Activated naive CD4-positive, alpha-beta T cell treated with anti-CD3 and anti-CD28 coated beads, Interleukin-2, amount 50 U/mL, for 16 hours (primary cell): Measurements from ENCODE around the gene IFNGR2.
"Not testable (repeated sequence)": the region's sequence is repeated elsewhere in the genome, so short reads cannot be mapped to it uniquely, and the experiment has no call there.

Source experiments
- DNase-seq: peaks from one replicate; pipeline ENCODE4 v3.0.0-alpha.2; 2020

IFNGR2 gene

DNA sequence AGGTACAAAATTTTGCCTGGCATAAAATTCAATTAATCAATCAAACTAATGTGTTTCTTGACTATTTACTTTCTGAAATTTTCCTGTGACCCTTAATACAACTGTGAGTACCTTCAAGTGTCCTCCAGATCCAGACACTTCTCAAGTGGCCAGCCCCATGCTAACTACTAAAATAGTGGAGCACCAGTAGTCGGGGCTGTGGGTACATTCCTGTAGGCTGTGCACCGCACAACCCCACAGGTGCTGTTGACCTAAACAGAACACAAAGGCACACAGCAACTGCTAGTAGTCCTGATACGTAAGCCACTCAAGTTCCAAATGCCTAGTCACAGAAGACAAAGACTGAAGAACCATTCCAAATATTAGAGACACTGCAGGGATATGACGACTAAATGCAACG lies 40.0 kb downstream of the IFNGR2 start:
- DNase-seq, result no peak

DNA sequence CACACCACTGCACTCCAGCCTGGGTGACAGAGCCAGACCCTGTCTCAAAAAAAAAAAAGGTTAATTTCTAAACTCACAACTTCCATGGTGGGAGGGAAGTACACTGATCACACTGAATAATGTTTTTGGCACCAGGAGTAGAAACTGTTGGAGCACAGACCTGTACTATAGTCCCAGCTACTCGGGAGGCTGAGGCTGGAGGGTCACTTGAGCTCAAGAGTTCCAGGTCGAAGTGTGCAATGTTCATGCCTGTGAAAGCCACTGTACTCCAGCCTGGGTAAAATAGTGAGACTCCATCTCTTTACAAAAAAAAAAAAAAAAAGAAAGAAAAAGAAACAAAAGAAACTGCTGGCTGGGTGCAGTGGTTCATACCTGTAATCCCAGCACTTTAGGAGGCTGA lies 41.3 kb downstream of the IFNGR2 start:
- DNase-seq, result no peak

DNA sequence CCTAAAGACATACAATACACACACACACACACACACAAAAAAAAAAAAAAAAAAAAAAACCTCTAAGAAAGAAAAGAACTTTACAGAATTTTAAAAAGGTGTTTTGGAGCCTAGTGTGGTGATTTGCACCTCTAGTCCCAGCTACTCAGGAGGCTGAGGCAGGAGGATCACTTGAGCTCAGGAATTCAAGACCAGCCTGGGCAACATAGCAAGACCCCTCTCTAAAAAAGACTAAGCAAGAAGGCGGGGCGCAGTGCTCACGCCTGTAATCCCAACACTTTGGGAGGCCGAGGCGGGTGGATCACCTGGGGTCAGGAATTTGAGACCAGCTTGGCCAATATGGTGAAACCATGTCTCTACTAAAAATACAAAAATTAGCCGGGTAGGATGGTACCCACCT lies 43.4 kb downstream of the IFNGR2 start:
- DNase-seq, result not testable (repeated sequence)

DNA sequence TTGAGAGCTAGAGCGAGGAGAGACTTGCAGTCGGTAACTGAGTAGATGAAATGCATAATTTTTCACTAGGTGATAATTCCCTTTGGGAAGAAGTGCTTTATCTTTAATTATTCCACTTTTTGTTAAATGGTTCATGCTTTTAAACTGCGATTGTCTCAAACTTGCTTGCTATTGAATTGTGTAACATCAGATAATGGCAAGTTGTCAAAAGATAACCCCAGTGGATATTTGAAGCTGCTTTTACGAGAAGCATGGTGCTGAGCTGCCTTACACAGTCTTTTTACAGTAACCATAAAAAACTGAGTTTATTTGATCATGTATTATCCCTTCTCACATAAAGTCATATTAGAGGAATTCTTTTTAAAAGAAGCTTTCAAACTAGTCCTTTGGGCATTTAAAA lies 46.4 kb downstream of the IFNGR2 start:
- no peak for DNase-seq

DNA sequence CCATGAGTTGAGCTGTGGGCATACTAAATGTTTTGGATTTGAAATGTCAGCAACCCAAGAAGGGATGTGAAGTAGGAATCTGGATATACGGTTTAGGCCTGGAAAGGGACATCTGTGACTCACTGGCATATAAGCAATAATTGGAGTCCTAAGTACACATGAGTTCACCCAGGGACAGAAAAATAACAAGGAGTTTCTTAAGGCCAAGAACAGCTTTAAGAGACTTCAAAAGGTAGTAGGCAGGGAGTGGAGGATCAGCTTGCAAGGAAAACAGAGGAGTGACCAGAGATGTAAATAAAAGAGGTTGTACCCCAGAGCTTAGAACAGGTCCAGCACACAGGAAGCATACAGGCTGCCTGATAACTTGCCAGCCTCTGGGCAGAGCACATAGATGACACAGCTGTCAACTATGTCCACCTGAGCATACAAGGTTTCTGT lies 48.4 kb downstream of the IFNGR2 start:
- no peak for DNase-seq

DNA sequence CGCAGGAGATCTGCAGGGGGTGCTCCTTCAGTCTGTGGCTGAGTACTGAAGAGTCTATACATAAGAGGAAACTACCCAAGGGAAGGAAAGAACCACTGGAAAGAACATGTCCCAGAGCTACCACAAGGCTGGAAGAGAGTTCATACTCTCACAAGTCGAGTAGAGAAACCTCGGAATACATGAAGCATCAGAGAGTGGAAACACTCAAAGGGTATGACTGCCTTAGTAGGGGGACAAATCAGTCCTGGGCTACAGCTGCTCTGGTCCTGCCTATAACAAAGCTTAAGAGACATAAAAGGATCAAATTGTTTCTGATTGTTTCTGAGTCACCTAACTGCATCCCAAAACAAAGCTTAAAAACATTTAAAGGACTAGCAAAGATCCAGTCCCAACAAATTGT lies 49.1 kb downstream of the IFNGR2 start:
- no peak for DNase-seq

DNA sequence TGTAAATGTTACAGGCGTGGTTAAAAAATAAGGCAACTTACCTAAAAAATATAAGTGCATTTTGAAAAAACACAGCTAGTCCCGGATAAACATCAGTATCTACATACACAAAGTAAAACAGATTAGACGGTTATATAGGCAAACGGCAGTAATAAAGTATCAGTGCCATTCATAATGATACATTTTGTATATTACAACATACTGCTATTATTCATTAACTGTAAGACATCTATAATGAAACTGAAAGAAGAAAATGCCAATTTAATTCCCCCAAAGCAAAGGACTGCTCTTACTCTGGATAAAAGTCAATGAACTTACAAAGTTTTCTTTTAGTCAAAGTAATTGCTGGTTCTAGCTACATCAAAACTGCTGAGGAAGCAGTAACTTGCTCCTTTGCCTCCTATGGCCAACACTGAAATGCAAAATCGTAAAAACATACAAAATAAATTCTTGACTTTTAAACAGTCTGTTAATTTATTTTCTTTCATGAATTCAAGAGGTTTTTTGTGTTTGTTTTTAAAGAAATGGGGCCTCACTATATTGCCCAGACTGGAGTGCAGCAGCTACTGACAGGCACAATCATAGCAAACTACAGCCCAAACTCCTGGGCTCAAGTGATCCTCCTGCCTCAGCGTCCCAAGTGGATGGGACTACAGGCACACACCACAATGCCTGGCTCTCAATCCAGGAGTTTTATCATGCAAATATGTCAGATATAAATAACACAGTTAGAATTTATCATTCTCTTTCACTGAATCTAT lies 52.7 kb downstream of the IFNGR2 start:
- DNase-seq, result no peak

DNA sequence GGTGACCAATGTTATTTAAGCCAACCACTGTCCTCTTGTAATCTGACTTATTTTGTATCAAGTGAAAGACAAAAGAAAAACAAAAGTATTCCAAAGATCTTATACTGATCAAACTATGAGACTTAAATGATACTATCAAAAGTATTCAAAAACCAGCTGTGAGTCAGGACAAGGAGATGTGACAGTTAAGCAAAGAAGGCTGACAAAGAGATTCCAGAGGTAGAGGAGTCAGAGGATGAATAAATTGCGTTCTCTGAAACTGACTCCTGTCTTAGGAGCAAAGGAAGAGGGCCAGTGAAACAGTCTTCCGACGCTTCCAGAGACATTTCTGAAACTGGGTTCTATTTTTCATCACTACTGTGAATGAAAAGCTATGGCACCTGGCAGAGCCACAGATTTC lies 55.6 kb downstream of the IFNGR2 start:
- DNase-seq, result no peak

DNA sequence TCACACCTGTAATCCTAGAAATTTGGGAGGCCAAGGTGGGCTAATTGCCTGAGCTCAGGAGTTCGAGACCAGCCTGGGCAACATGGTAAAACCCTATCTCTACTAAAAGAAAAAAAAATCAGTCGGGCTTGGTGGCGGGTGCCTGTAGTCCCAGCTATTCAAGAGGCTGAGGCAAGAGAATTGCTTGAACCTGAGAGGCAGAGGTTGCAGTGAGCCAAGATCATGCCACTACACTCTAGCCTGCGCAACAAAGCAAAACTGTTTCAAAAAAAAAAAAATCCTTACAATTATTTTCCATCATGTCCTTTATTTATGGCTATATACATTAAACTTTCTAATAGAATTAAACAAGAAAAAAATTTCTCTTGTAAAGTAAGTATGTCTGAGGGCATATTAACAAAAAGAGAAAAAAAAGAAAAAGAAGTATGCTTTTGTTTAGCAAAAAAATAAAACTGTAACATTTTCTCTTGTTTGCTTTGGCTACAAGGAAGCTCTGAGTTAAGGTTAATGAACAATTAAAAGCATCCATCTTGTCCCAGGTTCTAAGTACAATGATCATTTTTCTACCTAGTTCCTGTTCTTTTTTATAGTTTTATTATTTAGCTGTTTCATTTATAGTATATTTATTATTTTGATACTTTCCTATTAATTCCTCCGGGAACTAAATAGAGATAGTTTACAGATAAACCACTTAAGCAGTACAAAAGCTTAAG lies 58.5 kb downstream of the IFNGR2 start:
- DNase-seq, result no peak

DNA sequence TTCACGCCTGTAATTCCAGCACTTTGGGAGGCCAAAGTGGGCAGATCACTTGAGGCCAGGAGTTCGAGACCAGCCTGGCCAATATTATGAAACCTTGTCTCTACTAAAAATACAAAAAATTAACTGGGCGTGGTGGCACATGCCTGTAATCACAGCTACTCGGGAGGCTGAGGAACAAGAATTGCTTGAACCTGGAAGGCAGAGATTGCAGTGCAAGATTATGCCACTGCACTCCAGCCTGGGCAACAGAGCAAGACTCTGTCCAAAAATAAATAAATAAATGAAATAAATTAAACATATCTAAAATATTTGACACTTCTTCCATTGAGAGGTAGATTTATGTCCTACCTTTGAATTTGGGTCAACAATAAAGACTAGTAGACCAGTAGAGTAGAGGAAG lies 66.0 kb downstream of the IFNGR2 start:
- not testable (repeated sequence) for DNase-seq

DNA sequence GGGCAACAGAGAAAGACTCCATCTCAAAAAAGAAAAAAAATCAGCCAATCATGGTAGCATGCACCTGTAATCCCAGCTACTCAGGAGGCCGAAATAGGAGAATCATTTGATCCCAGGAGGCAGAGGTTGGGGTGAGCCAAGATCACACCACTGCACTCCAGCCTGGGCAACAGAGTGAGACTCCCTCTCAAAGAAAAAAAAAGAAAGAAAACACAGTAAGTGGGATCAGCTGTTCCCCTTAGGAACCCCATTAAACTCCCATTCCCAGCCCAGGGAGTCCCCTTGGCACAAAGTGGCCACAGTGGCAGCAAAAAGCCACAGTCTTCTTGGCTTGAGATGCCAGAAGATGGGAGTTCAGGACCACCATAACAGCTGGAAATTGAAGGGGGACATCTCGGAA lies 67.5 kb downstream of the IFNGR2 start:
- no peak for DNase-seq

DNA sequence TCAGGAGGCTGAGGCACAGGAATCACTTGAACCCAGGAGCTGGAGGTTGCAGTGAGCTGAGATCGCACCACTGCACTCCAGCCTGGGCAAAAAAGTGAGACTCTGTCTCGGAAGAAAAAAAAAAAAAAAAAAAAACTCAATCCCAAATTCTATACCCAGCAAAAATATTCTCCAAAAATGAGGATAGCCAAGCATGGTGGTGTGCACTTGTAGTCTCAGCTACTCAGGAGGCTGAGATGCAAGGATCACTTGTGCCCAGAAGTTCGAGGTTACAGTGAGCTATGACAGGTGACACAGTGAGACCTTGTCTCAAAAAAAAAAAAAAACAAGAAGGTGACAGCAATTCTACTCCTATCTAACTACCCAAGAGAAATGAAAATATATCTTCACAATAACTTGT lies 70.1 kb downstream of the IFNGR2 start:
- no peak for DNase-seq

DNA sequence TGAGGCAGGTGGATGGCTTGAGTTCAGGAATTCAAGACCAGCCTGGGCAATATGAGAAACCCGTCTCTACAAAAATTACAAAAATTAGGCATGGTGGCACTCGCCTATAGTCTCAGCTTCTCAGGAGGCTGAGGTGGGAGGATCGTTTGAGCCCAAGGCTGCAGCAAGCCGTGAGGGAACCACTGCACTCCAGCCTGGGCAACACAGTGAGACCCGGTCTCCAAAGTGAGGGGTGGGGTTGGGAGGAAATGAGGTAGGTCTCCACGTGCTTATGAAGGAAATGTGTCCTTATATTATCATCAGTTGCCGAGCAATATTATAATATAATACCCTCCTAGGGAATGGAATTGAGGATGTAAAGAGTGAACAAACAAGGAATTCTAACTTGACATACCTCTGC lies 73.9 kb downstream of the IFNGR2 start:
- no peak for DNase-seq

DNA sequence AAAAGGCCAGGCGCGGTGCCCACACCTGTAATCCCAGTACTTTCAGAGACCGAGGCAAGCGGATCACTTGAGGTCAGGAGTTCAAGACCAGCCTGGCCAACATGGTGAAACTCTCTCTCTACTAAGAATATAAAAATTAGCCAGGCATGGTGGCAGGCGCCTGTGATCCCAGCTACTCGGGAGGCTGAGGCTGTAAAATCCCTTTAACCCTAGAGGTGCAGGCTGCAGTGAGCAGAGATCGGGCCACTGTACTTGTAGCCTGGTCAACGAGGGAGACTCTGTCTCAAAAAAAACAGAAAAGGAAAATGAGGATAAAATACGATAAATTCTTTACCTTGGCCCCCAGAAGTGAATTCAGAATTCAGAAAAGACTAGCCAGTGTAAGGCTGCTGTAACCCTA lies 75.0 kb downstream of the IFNGR2 start:
- no peak for DNase-seq

DNA sequence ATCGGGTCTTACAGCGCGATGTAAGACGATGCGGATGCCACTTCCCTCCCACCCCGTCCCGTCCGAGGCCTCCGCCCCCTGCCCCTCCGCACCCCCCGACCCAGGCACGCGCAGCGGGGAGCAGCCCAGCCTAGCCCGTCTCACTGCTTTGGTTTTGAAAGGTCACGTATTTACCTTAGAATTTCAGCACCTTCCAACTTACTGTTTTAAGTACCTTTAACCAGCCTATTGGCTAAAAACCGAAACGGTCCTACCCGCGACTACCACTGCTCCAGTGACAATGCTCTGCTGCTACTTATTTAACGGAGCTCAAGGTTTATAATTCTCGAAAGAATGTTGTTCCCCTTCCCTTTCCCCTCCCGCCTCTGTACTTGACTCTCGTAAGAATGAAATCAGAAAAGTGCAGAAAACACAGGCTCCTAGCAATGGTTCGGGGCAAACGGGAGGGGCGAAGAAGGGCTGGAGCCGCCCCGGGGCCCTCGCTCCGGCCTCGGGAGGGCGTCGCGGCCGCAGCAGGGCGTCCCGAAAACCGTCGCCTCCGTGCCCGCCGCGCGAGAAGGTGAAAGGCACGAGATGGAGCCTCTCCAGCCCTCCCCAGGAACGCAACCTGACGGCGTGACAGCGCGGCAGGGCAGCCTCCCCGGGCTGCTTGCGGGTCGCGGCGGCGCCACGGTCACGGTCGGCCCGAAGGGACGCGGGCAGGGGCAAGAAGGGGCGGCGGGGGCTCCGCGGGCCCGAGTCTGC lies 75.9 kb downstream of the IFNGR2 start:
- peak; percentile 47 for DNase-seq

DNA sequence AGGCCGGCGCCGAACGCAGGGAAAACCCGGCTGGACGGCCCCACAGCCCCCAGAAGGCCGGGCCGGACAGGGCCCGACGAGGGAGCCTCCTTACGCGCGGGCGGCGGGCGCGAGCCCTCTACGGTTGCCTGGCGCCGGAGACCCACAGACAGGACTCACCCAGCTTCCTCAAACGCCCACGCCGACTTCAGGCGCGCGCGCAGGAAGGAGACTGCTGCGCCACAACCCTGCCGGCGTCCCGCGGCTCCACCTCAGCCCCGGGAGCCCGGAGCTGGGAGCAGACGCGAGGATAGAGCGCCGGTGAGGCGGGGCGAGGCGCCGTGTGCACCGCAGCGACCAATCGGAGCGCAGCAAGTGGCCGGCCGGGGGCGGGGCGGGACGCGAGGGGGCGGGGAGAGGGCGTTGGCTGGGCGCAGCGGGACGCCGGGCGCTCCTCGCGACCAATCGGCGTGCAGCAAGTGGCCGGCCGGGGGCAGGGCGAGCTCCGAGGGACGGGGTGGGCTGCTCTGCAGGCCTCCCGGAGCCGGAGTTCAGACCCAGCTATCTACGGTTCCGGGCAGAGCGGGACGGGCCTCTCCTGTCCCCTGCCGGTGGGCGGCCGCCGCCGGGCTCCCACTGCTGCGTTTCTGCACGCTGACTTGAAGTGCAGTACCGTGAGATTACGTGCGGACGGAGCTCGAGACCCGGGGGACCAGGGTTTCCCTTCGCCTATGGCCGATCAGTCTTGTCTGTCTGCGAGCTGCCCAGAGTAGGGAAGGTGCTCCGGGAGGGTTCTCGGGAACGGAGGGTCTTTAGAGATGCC lies 76.7 kb downstream of the IFNGR2 start, which contains the start of gene TMEM50B:
Gene TMEM50B, minus strand, starts transcription at position 296 of the 802 bp plus-strand sequence. CDS start 11,089 bp downstream, outside the sequence.
- DNase-seq, result peak; percentile 96

DNA sequence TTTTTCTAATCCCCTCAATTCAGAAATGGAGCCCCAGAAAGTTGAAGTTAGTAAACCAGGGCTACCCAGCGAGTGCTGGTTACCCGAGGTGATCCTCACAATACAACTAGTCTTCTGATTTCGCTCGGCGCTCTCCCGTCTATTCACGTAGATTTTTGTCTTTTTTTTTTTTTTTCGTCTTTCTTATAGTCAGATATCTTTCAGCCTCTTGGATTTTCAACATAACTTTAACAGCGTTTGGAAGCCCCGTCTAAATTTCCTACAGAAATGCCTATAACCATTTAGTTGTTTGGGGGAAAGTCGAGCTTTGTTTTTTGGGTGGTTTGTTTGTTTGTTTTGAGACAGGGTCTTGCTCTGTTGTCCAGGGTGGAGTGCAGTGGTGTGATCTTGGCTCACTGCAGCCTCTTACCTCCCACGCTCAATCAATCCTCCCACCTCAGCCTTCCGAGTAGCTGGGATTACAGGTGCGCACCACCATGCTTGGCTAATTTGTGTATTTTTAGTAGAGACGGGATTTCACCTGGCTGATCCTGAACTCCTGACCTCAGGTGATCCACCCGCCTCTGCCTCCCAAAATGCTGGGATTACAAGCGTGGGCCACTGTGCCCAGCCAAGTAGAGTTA lies 77.4 kb downstream of the IFNGR2 start:
- no peak for DNase-seq

DNA sequence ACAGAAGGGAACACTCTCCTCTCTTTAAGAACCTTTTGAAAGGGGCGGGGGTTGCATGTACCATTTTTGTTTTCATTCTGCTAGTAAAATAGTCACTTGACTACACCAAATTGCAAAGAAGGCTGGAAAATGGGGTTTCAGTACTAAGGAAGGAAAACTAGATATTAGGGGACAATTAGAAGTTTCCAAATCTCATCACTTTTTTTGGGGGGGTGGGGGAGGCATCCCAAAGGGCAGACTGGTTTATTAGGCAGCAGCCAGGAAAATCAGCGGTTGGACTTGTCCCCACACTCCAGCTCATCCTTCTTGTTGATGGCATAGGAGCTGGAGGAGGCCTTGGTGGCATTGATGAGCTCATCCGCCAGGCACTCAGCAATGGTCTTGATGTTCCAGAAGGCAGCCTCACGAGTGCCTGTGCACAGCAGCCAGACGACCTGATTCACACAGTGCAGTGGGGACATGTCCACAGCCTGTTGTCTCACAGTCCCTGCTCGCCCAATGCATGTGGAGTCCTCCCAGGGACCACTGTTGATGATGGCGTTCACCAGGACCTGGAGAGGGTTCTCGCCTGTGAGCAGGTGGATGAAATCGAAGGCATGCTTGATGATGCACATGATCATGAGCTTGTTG lies 78.2 kb downstream of the IFNGR2 start:
- no peak for DNase-seq
